ENCODE results near the gene KHNYN.
A peak's percentile ranks its signal among the peaks of the same experiment; 100 is the strongest.
"Not testable (repeated sequence)": the region's sequence is repeated elsewhere in the genome, so short reads cannot be mapped to it uniquely, and the experiment has no call there.

The KHNYN gene

GRCh38 chr14:24429395-24430142 lies at the start of gene KHNYN, which contains the start of gene CBLN3:
Gene KHNYN, plus strand, starts transcription at chr14:24429954. Its CDS starts 777 bp downstream, at chr14:24430731.
Gene CBLN3, minus strand, starts transcription at chr14:24429668. Its CDS starts 614 bp downstream, at chr14:24429054.
- peak; percentile 55 for DNase-seq

GRCh38 chr14:24381363-24382063 lies 48.2 kb upstream of the KHNYN start:
- DNase-seq, result no peak

GRCh38 chr14:24382064-24382371 lies 47.7 kb upstream of the KHNYN start:
- DNase-seq, result no peak

- DNase-seq, result no peak
Measured at GRCh38 chr14:24384169-24384568, 45.6 kb upstream of the KHNYN start.

- no peak for DNase-seq
Measured at GRCh38 chr14:24385524-24385923, 44.2 kb upstream of the KHNYN start.

- no peak for DNase-seq
Measured at GRCh38 chr14:24387009-24387345, 42.8 kb upstream of the KHNYN start.

- DNase-seq, result not testable (repeated sequence)
Measured at GRCh38 chr14:24387579-24387978, 42.2 kb upstream of the KHNYN start.

- no peak for DNase-seq
Measured at GRCh38 chr14:24388474-24389179, 41.1 kb upstream of the KHNYN start.

GRCh38 chr14:24389226-24389848 lies 40.4 kb upstream of the KHNYN start:
- no peak for DNase-seq

- DNase-seq, result no peak
Measured at GRCh38 chr14:24390701-24391468, 38.9 kb upstream of the KHNYN start.

- peak; percentile 75 for DNase-seq
Measured at GRCh38 chr14:24392325-24393091, 37.2 kb upstream of the KHNYN start.

GRCh38 chr14:24394275-24394674 lies 35.5 kb upstream of the KHNYN start:
- DNase-seq, result no peak

- DNase-seq, result no peak
Measured at GRCh38 chr14:24395609-24396582, 33.9 kb upstream of the KHNYN start.

GRCh38 chr14:24397639-24398292 lies 32.0 kb upstream of the KHNYN start:
- no peak for DNase-seq

- no peak for DNase-seq
Measured at GRCh38 chr14:24398293-24398652, 31.5 kb upstream of the KHNYN start.

GRCh38 chr14:24398653-24399446 lies 30.9 kb upstream of the KHNYN start, which contains the start of gene NYNRIN:
Gene NYNRIN, plus strand, starts transcription at chr14:24399003. Its CDS starts 244 bp downstream, at chr14:24399247.
- DNase-seq, result no peak

- DNase-seq, result no peak
Measured at GRCh38 chr14:24399447-24399822, 30.3 kb upstream of the KHNYN start.

GRCh38 chr14:24399999-24400718 lies 29.6 kb upstream of the KHNYN start:
- no peak for DNase-seq
